GM18505 (cell line): ENCODE results near the gene GPR176.
A peak's percentile ranks its signal among the peaks of the same experiment; 100 is the strongest.

Experiments
- ATAC-seq: cut with Tn5 transposase; IDR thresholded peaks from one replicate; pipeline ENCODE4 v1.9.1; 2021; ENCODE audit not compliant: unreplicated experiment
- POLR2A ChIP-seq: IDR thresholded peaks from 4 replicates; pipeline ENCODE4 v1.6.1; 2011; ENCODE audit warnings: borderline replicate concordance; ENCODE audit not compliant: insufficient read depth, insufficient read length; ENCODE audit errors: extremely low read depth

Gene GPR176

DNA sequence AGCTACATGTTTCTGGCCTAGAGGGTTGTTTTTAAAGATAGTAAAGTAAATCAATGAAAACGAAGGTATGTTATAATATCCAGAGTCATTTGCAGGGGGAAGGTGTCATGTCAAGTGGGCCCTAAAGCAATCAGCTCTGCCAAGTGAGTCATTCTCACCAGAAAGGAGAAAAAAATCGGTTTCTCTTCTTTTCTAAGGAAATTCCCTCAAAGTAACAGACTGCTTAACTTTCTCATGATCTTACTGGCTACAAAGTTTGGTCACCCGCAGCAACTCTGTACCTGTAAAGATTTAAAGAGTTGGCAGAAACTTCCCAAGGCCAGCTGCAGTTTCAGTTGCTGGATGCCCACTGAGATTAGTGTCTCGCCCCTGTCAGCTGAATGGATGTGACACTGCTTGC is 132.0 kb downstream of the GPR176 start:
- TF ChIP-seq POLR2A: no peak
- ATAC-seq: no peak

DNA sequence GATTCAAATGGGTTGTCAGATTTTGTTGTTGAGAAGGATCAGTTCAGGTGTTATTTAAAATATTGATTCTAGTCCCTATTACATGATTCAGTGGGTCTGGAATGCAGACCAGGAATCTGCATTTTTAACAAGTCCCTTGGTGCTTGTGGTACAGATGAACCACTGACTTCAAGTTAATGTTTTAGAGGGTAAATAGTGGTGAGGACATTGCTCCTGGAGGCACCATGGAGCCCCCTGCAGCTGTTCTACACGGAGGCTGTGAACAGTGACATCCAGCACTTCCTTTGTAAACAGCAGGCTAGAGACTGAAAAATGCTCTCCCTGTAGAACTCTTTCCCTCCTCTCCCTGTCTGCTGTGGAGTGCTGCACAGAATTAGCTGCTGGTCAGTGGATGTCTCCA is 132.6 kb downstream of the GPR176 start:
- no peak for TF ChIP-seq POLR2A
- no peak for ATAC-seq

DNA sequence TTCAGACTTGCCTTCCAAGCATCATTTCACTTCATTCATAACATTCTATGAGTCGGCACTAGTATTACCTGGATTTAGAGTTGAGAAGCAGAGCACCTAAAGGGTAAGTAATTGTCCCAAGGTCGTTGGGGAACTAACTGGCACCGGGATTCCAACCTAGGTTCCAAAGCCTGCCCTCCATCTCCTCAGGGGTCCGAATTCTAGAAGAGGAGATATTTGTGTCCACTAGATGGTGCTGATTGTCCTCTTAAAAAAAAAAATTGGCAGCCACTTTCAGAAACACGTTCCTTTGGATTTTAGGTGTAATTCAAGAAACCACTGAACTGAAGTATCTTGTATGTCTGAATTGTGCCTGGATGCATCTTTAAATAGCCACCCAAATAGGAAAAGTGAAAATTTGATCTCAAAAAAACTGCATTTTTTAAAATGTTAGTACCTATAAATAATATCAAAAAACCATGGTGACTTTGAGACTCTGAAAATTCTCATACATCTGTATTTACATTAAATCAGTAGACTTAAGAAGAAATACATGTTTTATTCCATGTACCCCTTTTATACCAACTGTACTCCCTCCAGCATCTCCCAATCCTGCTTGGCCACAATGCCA is 133.5 kb downstream of the GPR176 start:
- ATAC-seq: no peak
- no peak for TF ChIP-seq POLR2A

DNA sequence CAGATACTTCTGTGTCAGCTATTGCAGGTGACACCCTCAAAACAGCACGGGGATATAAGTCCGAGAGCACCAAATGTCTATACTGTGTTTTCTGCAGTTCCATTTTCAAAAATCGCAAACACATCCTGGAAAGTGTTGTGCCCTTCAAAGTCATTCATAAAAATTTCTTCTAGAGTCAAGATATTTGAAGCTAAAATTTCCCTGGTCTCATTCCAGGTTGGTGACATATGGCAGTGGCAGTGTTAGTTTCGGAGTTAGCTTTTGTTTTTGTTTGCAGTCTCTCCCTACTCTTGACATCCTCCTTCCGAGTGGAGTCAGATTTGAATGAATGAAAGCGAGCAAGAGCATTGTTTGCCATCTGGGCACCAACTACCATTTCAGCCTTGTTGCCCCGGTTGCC is 134.2 kb downstream of the GPR176 start:
- no peak for ATAC-seq
- TF ChIP-seq POLR2A: no peak

DNA sequence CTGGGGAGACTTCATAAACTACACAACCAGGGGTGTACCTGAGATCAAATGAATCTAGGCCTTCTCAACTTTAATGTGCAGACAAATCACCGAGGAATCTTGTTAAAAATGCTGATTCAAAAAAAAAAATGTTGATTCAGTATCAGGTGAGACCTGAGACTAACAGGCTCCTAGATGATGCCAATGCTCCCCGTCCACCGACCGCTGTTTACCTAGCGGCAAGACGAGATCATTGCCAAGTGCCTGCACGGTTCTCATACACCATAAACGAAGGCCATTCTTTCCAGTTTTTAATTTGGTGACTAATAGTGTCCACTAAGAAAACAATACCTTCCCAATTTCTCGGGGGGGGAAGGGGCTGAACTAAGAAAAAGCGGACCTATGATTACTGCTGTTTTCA is 134.9 kb downstream of the GPR176 start:
- no peak for ATAC-seq
- TF ChIP-seq POLR2A: no peak

DNA sequence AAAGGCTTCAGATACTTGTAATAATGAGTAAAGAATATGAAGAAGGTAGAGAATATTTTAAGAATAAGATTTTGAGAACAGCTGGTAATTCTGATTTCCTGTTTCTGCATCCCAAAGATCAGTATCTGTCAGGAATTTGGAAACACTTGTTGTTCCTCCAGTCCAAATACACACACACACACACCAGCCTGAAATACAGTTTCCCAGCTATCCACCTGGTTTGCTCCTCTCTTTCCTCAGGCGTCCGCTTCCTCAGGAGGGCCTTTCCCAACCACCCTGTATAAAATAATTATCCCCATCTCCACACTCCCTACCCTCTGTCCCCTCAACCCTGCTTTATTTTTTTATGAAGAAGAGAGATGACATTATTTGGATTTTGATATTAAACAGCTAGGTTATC is 135.4 kb downstream of the GPR176 start:
- TF ChIP-seq POLR2A: no peak
- no peak for ATAC-seq

DNA sequence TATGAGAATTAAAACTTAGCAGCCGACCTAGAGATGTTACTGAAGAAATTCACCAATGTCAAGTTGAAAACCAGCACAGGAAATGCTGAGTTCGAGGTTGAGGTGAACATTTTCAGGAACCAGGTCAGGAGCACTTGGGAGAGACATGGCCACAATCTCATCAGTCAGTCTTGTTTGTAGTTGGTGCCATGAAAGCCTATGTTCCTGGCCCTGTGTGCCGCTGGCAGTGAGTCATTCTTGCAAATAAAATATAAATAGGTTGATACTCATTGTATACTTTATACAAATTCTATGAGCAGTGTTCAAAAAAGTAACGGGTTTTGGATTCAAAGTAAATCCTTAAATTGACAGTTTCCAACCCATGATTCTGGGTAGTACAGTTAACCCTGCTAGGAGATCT is 135.9 kb downstream of the GPR176 start:
- no peak for ATAC-seq
- TF ChIP-seq POLR2A: no peak

DNA sequence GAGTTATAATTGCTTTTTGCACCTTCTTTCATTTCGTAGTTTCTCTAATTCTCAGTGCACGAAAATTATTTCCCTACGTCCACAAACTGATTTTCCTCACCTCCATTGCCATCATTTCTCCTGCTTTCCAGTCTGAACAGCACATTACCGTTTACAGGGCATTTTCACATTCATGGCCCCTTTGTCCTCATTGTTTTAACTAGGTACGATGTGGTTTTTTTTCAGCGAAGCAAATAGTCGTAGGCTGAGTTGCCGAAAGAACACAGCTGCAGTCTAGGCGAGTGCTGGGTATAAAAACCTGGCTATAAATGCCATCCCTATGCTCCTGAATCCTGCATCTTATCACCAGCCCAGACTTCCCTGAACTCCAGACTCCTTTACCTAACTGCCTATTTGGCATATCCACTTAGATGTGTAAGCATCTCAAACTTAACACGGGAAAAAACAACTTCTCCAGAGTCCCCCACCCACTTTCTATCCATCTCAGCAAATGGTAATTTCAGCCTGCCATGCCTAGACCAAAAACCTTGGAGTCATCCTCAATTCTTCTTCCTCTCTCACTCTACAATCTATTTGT is 136.7 kb downstream of the GPR176 start:
- ATAC-seq: no peak
- TF ChIP-seq POLR2A: no peak

DNA sequence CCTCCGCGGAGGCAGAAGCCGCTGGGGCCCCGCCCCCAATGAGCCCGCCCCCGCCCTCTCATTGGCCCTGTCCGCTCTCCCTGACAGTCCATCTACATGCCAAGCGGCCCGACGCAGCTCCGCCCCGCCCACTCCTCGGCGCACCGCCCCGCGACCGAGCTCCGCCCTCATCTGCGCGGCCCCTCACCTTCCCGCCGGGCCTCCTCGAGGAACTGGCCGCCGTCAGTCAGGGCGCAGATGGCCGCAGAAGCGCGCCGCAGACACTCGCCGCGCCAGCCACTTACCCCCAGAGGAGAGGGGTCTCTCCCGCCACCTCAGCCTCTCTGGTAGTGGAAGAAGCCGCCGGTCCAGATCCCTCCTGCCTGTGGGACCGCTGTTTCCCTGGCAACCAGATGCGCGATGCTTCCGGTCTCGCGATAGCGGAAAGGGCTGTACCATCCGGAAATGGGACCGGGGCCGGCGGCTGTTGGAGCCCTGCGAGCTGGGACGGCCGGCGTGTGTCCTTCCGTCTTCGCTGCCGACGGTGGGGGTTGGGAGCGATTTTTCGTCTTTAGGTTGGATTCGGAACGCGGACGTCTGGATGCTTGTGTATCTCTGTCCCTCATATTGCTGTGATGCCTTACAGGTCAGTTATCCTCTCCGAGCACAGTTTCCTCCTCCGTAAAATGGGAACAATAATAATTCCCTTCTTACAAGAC is 137.5 kb downstream of the GPR176 start, which contains the start of gene FSIP1:
Gene FSIP1 (minus strand): TSS at position 401 of the 698 bp plus-strand sequence. CDS start 6,317 bp downstream, outside the sequence.
- peak; percentile 97 for ATAC-seq

DNA sequence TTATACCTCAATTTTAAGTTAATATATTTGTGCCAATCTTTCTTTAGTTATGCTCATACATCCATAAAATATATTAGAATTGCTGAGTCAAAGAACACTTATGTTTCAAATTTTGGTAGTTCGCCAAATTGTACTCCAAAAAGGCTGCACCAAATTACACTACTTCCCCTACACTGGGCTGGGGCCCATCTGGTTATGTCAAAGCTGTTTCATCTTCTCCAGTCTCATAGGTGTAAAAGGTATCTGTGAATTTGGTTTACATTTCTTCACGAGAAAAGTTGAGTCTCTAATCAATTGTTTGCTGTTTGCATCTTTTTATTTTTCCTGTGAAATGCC is 138.1 kb downstream of the GPR176 start:
- no peak for ATAC-seq
- no peak for TF ChIP-seq POLR2A

More for the DNA sequence above, 137.5 kb downstream of the GPR176 start, which contains the start of gene FSIP1:
- TF ChIP-seq POLR2A: peak; percentile 93

DNA sequence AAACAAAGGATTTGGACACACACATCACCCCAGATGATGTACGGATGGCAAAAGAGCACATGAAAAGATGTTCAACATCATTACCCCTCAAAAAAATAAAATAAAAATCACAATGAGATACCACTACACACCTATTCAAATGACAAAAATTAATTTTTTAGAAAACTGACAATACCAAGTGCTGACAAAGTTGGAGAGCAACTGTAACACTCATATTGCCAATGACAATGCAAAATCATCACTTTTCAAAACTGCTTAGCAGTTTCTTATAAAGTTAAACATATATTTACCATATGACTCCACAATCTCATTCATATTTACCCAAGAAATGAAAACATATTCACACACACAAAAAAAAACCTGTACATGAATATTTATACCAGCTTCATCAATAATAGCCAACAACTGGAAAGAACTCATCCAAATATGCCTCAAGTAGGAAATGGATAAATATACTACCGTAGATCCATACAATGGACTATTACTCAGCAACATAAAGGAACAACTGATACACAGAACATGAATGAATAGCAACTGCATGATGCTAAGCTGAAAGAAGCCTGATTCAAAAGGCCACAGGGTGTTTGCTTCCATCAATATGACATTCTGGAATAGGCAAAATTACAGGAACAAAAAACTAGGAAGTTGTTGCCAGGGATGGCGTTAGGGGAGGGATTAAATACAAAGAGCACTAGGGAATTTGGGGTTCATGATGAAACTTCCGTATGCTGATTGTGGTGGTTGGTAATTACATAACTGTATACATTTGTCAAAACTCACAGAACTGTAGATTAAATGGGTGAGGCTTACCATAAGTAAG is 138.7 kb downstream of the GPR176 start:
- ATAC-seq: no peak

DNA sequence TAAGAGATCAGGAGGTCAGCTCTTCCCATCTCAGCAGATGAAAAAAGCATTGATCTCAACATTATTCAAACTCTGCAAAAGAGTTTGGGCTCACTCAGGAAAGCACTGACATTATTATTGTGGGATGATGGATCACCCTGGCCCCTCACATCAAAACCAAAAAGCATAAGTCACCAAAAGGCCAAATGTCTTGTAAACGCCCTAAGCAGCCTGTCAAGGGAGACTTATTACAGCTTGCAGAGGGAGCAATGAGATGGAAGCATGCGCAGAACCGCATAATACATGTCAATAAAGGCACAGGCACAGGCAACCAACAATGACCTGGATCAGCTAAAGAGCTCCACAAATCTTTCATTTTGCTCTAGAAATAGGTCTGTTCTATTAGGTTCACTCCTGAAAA is 142.0 kb downstream of the GPR176 start:
- TF ChIP-seq POLR2A: no peak
- ATAC-seq: no peak

More for the DNA sequence above, 138.7 kb downstream of the GPR176 start:
- no peak for TF ChIP-seq POLR2A

DNA sequence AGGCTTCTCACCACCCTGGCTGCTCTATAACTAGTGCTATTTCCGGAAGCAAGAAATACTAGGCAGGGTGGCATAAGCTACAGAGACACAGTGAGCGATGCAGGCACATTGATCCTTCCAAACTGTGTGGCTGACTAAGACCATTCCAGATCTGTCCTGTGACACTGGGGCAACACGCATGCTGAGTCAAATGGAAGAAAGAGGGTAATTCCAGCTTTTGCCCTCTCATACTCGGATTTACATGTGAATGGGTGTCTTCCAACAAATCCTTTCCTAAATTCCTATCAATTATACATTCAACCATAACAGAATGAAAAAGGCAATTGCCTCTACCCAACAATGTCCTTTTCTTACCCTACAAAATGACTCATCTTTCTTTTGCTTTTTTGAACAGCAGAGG is 142.6 kb downstream of the GPR176 start:
- TF ChIP-seq POLR2A: no peak
- ATAC-seq: no peak
